HCT116 (cell line): ENCODE data around the gene LRP1.

ENCODE experiments used
- EZH2 ChIP-seq: fragments of 200-600 bp; sonication (generic); IDR thresholded peaks from 2 replicates; pipeline ENCODE4 v1.6.1; 2017; ENCODE audit warnings: antibody characterized with exemption, mixed run types
- POLR2A ChIP-seq: IDR thresholded peaks from 2 replicates; pipeline ENCODE4 v1.7.0; 2011; ENCODE audit warnings: borderline replicate concordance; ENCODE audit not compliant: insufficient read depth, insufficient read length; ENCODE audit errors: extremely low read depth
- POLR2AphosphoS5 ChIP-seq: IDR thresholded peaks from 2 replicates; pipeline ENCODE4 v1.6.1; 2011; ENCODE audit warnings: mild to moderate bottlenecking, low read depth, low read length, moderate library complexity
- SRF ChIP-seq: IDR thresholded peaks from 2 replicates; pipeline ENCODE4 v1.6.1; 2012; ENCODE audit warnings: low read depth
- TF ChIP-seq, protein P1 (sequence below), 3 experiments: fragments of 200-600 bp in 1 of 3; sonication (generic) in 1 of 3; IDR thresholded peaks in 2 of 3; conservative IDR thresholded peaks in 1 of 3; 2 replicates each; pipeline ENCODE4 v1.5.1; 2012 to 2017; ENCODE audit warnings: low read depth in 2 of 3, low read length in 2 of 3, antibody characterized with exemption in 1 of 3, borderline replicate concordance in 1 of 3, control low read depth in 1 of 3, mild to moderate bottlenecking in 1 of 3, mixed read lengths in 1 of 3, mixed run types in 1 of 3, moderate library complexity in 1 of 3; ENCODE audit not compliant: insufficient read depth in 1 of 3
- TF ChIP-seq, protein P2 (sequence below): IDR thresholded peaks from 2 replicates; pipeline ENCODE4 v1.6.1; 2012

DNA sequence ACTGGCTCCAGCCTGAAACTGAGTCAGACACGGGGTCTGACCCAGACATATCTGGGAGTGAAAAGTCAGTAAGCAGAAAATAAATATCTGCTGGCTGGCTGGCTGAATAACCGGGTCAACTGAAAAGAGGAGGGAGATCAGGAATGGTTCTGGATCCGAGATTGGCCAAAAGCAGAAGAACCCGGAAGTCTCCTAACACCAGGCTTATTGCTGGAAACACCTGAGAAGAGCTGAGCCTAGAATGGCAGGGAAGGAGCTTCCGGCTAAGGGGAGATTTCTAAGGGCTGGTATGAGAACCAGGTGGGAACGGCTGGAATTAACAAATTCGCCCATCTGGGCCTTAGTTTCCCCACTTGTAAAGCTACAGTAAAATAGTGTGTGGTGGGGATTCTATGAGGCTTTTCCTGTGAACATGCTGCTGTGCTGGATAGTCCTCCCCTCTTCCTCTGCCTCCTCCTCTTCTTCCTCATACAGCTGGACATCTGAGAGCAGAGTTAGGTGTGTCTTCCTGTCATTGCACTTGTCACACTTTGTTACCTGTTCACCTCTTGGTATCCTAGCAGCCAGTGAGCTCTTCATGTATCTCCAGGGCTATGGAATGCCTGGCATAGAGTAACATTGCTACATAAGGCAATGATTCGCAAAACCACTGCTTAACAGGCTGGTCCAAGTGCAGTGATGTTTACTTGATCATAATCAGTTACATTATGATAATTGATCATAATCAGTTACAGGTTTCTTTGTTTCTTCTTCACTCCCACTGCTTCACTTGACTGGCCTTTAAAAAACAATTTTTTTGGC, 99.2 kb downstream of the LRP1 start:
- TF ChIP-seq SRF, result no peak
- no peak for TF ChIP-seq POLR2A
- TF ChIP-seq, protein P1, sequence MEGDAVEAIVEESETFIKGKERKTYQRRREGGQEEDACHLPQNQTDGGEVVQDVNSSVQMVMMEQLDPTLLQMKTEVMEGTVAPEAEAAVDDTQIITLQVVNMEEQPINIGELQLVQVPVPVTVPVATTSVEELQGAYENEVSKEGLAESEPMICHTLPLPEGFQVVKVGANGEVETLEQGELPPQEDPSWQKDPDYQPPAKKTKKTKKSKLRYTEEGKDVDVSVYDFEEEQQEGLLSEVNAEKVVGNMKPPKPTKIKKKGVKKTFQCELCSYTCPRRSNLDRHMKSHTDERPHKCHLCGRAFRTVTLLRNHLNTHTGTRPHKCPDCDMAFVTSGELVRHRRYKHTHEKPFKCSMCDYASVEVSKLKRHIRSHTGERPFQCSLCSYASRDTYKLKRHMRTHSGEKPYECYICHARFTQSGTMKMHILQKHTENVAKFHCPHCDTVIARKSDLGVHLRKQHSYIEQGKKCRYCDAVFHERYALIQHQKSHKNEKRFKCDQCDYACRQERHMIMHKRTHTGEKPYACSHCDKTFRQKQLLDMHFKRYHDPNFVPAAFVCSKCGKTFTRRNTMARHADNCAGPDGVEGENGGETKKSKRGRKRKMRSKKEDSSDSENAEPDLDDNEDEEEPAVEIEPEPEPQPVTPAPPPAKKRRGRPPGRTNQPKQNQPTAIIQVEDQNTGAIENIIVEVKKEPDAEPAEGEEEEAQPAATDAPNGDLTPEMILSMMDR (IDR thresholded peaks at IDR 0.05 in 2 of 3, conservative IDR thresholded peaks at IDR 0.05 in 1 of 3; ENCODE audit: borderline replicate concordance in 1 of 3, insufficient read depth in 1 of 3, low read depth in 2 of 3, low read length in 2 of 3), result no peak
- TF ChIP-seq EZH2, result no peak
- TF ChIP-seq, protein P2, sequence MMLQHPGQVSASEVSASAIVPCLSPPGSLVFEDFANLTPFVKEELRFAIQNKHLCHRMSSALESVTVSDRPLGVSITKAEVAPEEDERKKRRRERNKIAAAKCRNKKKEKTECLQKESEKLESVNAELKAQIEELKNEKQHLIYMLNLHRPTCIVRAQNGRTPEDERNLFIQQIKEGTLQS, result no peak
- TF ChIP-seq POLR2AphosphoS5, result no peak
